ENCODE data around the gene MARCHF2. TPM values are rescaled to one million over a fixed set of nuclear protein-coding genes. Genes with fewer than 3 reads are reported as not detected.
"Not testable (repeated sequence)": the region's sequence is repeated elsewhere in the genome, so short reads cannot be mapped to it uniquely, and the experiment has no call there.

The MARCHF2 gene
- total and polyA plus RNA-seq, 2 donors (not counting 3 experiments of a cell fraction or from before 2014, with no cell fraction given) = 43.5 to 91.9 TPM

DNA sequence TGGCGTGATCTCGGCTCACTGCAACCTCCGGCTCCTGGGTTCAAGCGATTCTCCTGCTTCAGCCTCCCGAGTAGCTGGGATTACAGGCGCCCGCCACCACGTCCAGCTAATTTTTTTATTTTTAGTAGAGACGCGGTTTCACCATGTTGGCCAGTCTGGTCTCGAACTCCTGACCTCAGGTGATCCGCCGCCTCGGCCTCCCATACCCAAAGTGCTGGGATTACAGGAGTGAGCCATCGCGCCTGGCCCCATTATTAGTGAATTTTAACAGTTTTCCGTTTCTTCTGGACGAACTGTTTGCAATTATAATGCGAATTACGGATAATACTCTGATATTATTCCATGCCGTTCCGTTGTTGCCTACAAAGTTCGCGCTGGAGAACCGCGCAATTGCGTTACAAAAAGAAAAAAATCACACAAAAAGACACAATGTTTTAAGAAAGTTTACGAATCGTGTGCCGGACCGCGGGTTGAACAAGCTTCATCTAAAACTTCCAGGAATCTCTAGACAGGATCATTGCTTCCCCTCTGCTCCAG lies 31.1 kb downstream of the MARCHF2 start:
- dilution Hi-C loops (cut with MboI; ENCODE audit: extremely low pct_ligation_motif_present, low sequenced_read_pairs); DNase-seq (ENCODE audit: low read depth, low spot score); H3K27me3 ChIP-seq (ENCODE audit: control insufficient read depth in 2 of 2, insufficient read depth in 2 of 2, low read length in 2 of 2); FAIRE-seq; H3K9me3 ChIP-seq (replicated peaks; ENCODE audit: control insufficient read depth, insufficient read depth, low read length); H3K9me1 ChIP-seq (replicated peaks; ENCODE audit: control insufficient read depth, extremely low read depth, insufficient read depth, low read length): not testable (repeated sequence)
- Histone ChIP-seq H3K4me2 (ENCODE audit: insufficient read depth, low read length) (peak overlapping the region; percentile 98), H3K27ac (ENCODE audit: insufficient read depth, low read depth, low read length) (peak overlapping the region; percentile 93), H3K9ac (replicated peaks; ENCODE audit: extremely low read depth, insufficient read depth, low read length) (peak overlapping the region; percentile 99), H3K4me3 (replicated peaks in 1 of 3; ENCODE audit: insufficient read depth in 1 of 3, low read depth in 1 of 3, low read length in 3 of 3) (peak overlapping the region; percentile 81 to 86 (median 84)), H4K20me1 (replicated peaks; ENCODE audit: control insufficient read depth, extremely low read depth, insufficient read depth, low read length) (peaks cover 20% of the 10 kb centered on the region), H2AFZ (ENCODE audit: low read depth, low read length) (peak overlapping the region; percentile 98), H3K4me1 (ENCODE audit: control insufficient read depth, extremely low read depth, insufficient read depth, low read length) (peaks cover 25% of the 10 kb centered on the region), H3K36me3 (ENCODE audit: control insufficient read depth in 2 of 2, extremely low read depth in 1 of 2, insufficient read depth in 2 of 2, low read length in 2 of 2) (peaks cover 0 to 11% of the 10 kb centered on the region in 2 experiments), H3K79me2 (ENCODE audit: control insufficient read depth, insufficient read depth, low read length) (peaks cover 44% of the 10 kb centered on the region)
- POLR2A ChIA-PET = interaction anchor here (0.8 to 1.2 kb wide), 5 partner anchors 20 to 438 kb away, joined by 3 to 13 read pairs (median 11); partner anchors contain the start of genes MARCHF2 and RAB11B
- CTCF ChIA-PET = interaction anchor here (0.8 to 1.6 kb wide), 7 partner anchors 12 to 89 kb away, joined by 3 to 16 read pairs (median 6); partner anchors contain the start of gene MARCHF2
- intact Hi-C loops (cut with micrococcal nuclease) = loop anchor here (1.0 to 2.0 kb wide), 4 partner anchors 21 to 89 kb away; partner anchors contain the start of gene MARCHF2
- TSS peak; percentile 73 for BruUV-seq (replicated peaks)

DNA sequence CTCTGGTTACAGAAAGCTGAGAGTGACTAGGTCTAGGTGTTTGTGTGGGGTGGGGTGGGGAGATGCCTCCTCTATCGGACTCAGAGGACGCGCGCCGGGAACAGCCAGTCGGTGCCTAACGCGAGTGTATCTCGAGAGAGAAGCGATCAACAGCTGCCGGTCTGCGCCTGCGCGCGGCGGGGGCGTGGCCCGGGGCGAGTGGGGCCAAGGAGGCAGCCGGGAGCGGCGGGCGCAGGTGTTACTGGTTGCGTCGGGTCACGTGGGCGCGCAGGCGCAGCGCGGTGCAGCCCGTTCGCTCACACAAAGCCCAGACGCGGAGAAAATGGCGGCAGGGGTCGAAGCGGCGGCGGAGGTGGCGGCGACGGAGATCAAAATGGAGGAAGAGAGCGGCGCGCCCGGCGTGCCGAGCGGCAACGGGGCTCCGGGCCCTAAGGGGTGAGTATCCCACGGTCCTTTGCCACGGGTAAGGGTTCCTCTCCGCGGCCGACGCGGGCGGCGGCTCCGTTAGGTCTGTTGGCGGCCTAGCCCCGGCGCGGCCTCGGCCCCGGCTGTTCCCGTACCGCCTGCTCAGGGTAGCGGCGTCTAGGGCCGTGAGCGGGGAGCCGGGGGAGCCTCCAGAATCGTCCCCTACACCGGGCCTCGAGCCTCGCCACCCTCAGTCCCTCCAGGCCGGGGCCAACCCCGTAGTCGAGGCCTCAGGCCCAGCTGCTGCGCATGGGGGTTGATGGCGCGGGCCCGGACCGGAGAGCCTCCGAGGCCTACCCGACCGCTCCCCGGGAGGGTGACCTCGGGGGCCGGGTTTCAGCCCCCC lies 31.8 kb downstream of the MARCHF2 start, which contains the start of gene HNRNPM:
Gene HNRNPM, plus strand, starts transcription at position 299 of the 811 bp plus-strand sequence. Its CDS starts 24 bp downstream, at position 323.
- ChIA-PET POLR2A (interaction anchor here (0.8 to 1.2 kb wide), 5 partner anchors 21 to 439 kb away, joined by 3 to 13 read pairs (median 11); partner anchors contain the start of genes MARCHF2 and RAB11B), CTCF (interaction anchor here (0.5 to 1.6 kb wide), 9 partner anchors 12 to 1203 kb away, joined by 3 to 16 read pairs (median 3); partner anchors contain the start of gene MARCHF2)
- TF ChIP-seq POLR2A (IDR thresholded peaks at IDR 0.05; ENCODE audit: low read depth, low read length) = peak; percentile 77
- TF ChIP-seq FOS (IDR thresholded peaks at IDR 0.05; ENCODE audit: borderline replicate concordance, insufficient read depth, low read length) = no peak
- no peak for TF ChIP-seq MYC (IDR thresholded peaks at IDR 0.05; ENCODE audit: low read depth, low read length)
- no peak for TF ChIP-seq JUN (IDR thresholded peaks at IDR 0.05; ENCODE audit: borderline replicate concordance, insufficient read depth, insufficient read length, low read depth)
- TF ChIP-seq POLR2AphosphoS5 (IDR thresholded peaks at IDR 0.05; ENCODE audit: insufficient read depth, low read depth, low read length) = peak; percentile 80
- TF ChIP-seq EZH2 (IDR thresholded peaks at IDR 0.05; ENCODE audit: borderline replicate concordance, low read depth, low read length, severe bottlenecking) = no peak
- TF ChIP-seq, protein P1, sequence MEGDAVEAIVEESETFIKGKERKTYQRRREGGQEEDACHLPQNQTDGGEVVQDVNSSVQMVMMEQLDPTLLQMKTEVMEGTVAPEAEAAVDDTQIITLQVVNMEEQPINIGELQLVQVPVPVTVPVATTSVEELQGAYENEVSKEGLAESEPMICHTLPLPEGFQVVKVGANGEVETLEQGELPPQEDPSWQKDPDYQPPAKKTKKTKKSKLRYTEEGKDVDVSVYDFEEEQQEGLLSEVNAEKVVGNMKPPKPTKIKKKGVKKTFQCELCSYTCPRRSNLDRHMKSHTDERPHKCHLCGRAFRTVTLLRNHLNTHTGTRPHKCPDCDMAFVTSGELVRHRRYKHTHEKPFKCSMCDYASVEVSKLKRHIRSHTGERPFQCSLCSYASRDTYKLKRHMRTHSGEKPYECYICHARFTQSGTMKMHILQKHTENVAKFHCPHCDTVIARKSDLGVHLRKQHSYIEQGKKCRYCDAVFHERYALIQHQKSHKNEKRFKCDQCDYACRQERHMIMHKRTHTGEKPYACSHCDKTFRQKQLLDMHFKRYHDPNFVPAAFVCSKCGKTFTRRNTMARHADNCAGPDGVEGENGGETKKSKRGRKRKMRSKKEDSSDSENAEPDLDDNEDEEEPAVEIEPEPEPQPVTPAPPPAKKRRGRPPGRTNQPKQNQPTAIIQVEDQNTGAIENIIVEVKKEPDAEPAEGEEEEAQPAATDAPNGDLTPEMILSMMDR (IDR thresholded peaks at IDR 0.05; ENCODE audit: extremely low read depth in 1 of 2, insufficient read depth in 1 of 2, low read depth in 1 of 2, low read length in 2 of 2) = no peak
- TF ChIP-seq, protein P2, sequence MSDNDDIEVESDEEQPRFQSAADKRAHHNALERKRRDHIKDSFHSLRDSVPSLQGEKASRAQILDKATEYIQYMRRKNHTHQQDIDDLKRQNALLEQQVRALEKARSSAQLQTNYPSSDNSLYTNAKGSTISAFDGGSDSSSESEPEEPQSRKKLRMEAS (IDR thresholded peaks at IDR 0.05; ENCODE audit: insufficient read depth, insufficient read length) = peak; percentile 96
- no peak for TF ChIP-seq GATA2 (IDR thresholded peaks at IDR 0.05; ENCODE audit: insufficient read depth, insufficient read length, low read depth, low read length)
- intact Hi-C loops (cut with micrococcal nuclease) (loop anchor here (1.0 to 2.0 kb wide), 4 partner anchors 22 to 90 kb away; partner anchors contain the start of gene MARCHF2), dilution Hi-C loops (cut with MboI; ENCODE audit: extremely low pct_ligation_motif_present, low sequenced_read_pairs) (no loop called here)
- Histone ChIP-seq H3K4me1 (ENCODE audit: control insufficient read depth, extremely low read depth, insufficient read depth, low read length) (peaks cover 25% of the 10 kb centered on the region), H3K36me3 (ENCODE audit: control insufficient read depth in 2 of 2, extremely low read depth in 1 of 2, insufficient read depth in 2 of 2, low read length in 2 of 2) (peaks cover 0 to 11% of the 10 kb centered on the region in 2 experiments), H3K4me3 (replicated peaks in 1 of 3; ENCODE audit: insufficient read depth in 1 of 3, low read depth in 1 of 3, low read length in 3 of 3) (peak within 1 kb of the TSS; percentile 81 to 98 (median 84)), H3K79me2 (ENCODE audit: control insufficient read depth, insufficient read depth, low read length) (peaks cover 49% of the 10 kb centered on the region), H2AFZ (ENCODE audit: low read depth, low read length) (peak within 1 kb of the TSS; percentile 98), H3K27me3 (ENCODE audit: control insufficient read depth in 2 of 2, insufficient read depth in 2 of 2, low read length in 2 of 2) (no peaks in the 10 kb centered on the region), H3K9ac (replicated peaks; ENCODE audit: extremely low read depth, insufficient read depth, low read length) (peak within 1 kb of the TSS; percentile 99), H3K9me3 (replicated peaks; ENCODE audit: control insufficient read depth, insufficient read depth, low read length) (no peaks in the 10 kb centered on the region), H4K20me1 (replicated peaks; ENCODE audit: control insufficient read depth, extremely low read depth, insufficient read depth, low read length) (peaks cover 22% of the 10 kb centered on the region), H3K4me2 (ENCODE audit: insufficient read depth, low read length) (peak within 1 kb of the TSS; percentile 98), H3K27ac (ENCODE audit: insufficient read depth, low read depth, low read length) (peak within 1 kb of the TSS; percentile 93), H3K9me1 (replicated peaks; ENCODE audit: control insufficient read depth, extremely low read depth, insufficient read depth, low read length) (no peaks in the 10 kb centered on the region)
- FAIRE-seq = peak; percentile 95
- BruUV-seq (replicated peaks) = no TSS peak
- DNase-seq (ENCODE audit: low read depth, low spot score) = peak; percentile 99
